ENCODE measurements around the gene CEL. TPM values are rescaled to one million over a fixed set of nuclear protein-coding genes. Genes with fewer than 3 reads are reported as not detected.

Gene CEL
- total RNA-seq, 2 donors from 2014 or later, result 8,438 to 9,209 TPM

DNA sequence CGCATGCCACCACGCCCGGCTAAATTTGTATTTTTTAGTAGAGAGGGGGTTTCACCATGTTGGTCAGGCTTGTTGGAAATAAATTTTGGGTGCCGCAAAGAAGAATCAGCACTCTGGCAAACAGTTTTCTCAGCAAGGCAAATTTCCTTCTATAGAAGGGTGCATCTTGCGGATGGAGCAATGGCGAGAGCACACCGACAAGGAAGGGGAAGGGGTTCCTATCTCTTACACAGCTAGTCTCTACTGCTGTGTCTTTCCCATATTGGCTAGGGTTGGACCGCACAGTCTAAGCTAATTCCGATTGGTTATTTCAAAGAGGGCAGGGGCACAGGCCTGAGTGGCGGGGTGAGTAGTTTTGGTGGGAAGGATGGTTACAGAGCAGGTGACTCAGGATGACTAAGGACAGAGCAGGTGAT, 30.3 kb upstream of the CEL start:
- WGBS, 2 donors, result 54 to 61% methylated on average over 10 of the region's 10 CpGs
- H3K27me3 ChIP-seq, result no peaks in the 10 kb centered on the region
- H3K4me1 ChIP-seq, result peaks cover 38% of the 10 kb centered on the region
- intact Hi-C loops (cut with DNase I), result loop anchor here (10.0 kb wide), 1 partner anchor 303 kb away; the partner anchor contains the start of gene SURF6
- TF ChIP-seq POLR2A (IDR thresholded peaks at IDR 0.05), result no peak
- TF ChIP-seq, protein P1, sequence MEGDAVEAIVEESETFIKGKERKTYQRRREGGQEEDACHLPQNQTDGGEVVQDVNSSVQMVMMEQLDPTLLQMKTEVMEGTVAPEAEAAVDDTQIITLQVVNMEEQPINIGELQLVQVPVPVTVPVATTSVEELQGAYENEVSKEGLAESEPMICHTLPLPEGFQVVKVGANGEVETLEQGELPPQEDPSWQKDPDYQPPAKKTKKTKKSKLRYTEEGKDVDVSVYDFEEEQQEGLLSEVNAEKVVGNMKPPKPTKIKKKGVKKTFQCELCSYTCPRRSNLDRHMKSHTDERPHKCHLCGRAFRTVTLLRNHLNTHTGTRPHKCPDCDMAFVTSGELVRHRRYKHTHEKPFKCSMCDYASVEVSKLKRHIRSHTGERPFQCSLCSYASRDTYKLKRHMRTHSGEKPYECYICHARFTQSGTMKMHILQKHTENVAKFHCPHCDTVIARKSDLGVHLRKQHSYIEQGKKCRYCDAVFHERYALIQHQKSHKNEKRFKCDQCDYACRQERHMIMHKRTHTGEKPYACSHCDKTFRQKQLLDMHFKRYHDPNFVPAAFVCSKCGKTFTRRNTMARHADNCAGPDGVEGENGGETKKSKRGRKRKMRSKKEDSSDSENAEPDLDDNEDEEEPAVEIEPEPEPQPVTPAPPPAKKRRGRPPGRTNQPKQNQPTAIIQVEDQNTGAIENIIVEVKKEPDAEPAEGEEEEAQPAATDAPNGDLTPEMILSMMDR (IDR thresholded peaks at IDR 0.05), result no peak
- no peaks in the 10 kb centered on the region for H3K9me3 ChIP-seq
- ATAC-seq, result no peak
- DNase-seq, result no peak
- peak overlapping the region in 2 of 4 donors; percentile 87 to 94 for H3K27ac ChIP-seq
- no peaks in the 10 kb centered on the region for H3K36me3 ChIP-seq (replicated peaks in 1 of 2; ENCODE audit: insufficient read depth in 1 of 2, low read depth in 2 of 2)
- H3K4me3 ChIP-seq, result peak overlapping the region; percentile 51 to 81

DNA sequence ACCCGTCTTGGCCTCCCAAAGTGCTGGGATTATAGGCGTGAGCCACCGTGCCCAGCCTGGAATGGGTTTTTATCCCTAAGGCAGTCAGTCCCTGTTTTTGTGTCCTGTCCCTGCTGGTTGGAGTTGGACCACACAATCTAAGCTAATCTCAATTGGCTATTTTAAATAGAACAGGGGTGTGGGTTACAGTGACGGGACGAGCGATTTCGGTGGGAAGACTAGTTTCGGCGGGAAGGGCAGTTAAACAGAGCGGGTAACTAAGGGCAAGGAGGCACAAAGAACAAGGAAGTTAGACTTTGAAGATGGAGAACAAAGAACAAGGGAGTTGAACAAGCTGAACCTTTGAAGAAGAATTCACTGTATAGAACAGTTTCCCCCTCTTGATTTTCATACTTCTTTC, 29.6 kb upstream of the CEL start:
- H3K4me3 ChIP-seq, result no peak overlapping the region
- H3K9me3 ChIP-seq, result no peaks in the 10 kb centered on the region
- no peak for ATAC-seq
- no peaks in the 10 kb centered on the region for H3K36me3 ChIP-seq (replicated peaks in 1 of 2; ENCODE audit: insufficient read depth in 1 of 2, low read depth in 2 of 2)
- H3K27ac ChIP-seq, result no peak overlapping the region
- WGBS, 2 donors, result 88 to 94% methylated on average over 10 of the region's 10 CpGs
- no peaks in the 10 kb centered on the region for H3K27me3 ChIP-seq
- no peak for DNase-seq
- intact Hi-C loops (cut with DNase I), result loop anchor here (10.0 kb wide), 1 partner anchor 303 kb away; the partner anchor contains the start of gene SURF6
- H3K4me1 ChIP-seq, result peaks cover 38% of the 10 kb centered on the region
- no peak for TF ChIP-seq POLR2A (IDR thresholded peaks at IDR 0.05)
- TF ChIP-seq, protein P1 (IDR thresholded peaks at IDR 0.05), result no peak

GRCh38 chr9:133035669-133036068, 26.1 kb upstream of the CEL start:
- Histone ChIP-seq H3K27ac (no peak overlapping the region), H3K4me3 (no peak overlapping the region), H3K9me3 (no peaks in the 10 kb centered on the region), H3K4me1 (peaks cover 24% of the 10 kb centered on the region), H3K27me3 (no peaks in the 10 kb centered on the region), H3K36me3 (replicated peaks in 1 of 2; ENCODE audit: insufficient read depth in 1 of 2, low read depth in 2 of 2) (no peaks in the 10 kb centered on the region)
- ATAC-seq (no peak), DNase-seq (no peak)
- no peak for TF ChIP-seq POLR2A (IDR thresholded peaks at IDR 0.05)
- TF ChIP-seq, protein P1 (IDR thresholded peaks at IDR 0.05), result no peak
- intact Hi-C loops (cut with DNase I), result loop anchor here (10.0 kb wide), 1 partner anchor 299 kb away; the partner anchor contains the start of gene SURF6
- WGBS, 2 donors, result 57 to 61% methylated on average over 6 of the region's 6 CpGs

DNA sequence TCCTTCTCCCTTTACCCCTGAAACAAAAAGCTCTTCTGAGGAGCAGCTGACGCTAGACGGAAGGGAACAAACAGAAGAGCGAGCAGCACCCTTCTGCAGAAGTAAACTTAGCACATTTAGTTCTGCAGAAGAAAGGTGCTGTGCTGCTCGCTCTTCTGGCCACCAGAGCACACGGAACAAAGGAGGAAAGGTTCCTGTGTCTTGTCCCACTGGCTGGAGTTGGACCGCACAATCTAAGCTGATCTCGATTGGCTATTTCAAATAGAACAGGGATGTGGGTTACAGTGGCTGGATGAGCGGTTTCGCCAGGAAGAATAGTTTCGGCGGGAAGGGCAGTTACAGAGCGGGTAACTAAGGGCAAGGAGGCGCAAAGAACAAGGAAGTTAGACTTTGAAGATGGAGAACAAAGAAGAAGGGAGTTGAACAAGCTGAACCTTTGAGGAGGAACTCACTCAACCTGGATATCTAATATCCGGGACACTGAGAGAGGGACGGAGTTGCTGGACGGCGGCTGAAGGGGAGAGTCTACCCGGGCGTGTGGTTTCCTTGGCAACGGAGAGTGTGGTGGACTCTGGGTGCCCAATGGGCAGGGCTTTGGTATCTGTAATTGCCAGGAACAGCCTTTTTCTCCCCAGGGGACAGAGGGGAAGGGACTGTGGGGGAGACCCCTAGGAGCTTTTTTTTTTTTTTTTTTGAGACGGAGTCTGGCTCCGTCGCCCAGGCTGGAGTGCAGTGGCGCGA, 23.8 kb upstream of the CEL start:
- TF ChIP-seq, protein P1 (IDR thresholded peaks at IDR 0.05), result no peak
- no peak for TF ChIP-seq POLR2A (IDR thresholded peaks at IDR 0.05)
- ATAC-seq, result no peak
- H3K4me3 ChIP-seq, result no peak overlapping the region
- no peaks in the 10 kb centered on the region for H3K9me3 ChIP-seq
- no peak overlapping the region for H3K27ac ChIP-seq
- DNase-seq, result peak in 1 of 4 donors; percentile 3
- 88 to 93% methylated on average over 25 of the region's 25 CpGs for WGBS, 2 donors
- peaks cover 6% of the 10 kb centered on the region for H3K4me1 ChIP-seq
- intact Hi-C loops (cut with DNase I), result loop anchor here (10.0 kb wide), 1 partner anchor 297 kb away; the partner anchor contains the start of gene SURF6
- no peaks in the 10 kb centered on the region for H3K27me3 ChIP-seq
- H3K36me3 ChIP-seq (replicated peaks in 1 of 2; ENCODE audit: insufficient read depth in 1 of 2, low read depth in 2 of 2), result peaks cover 0 to 7% of the 10 kb centered on the region in 2 donors
